Muscle of leg (tissue), 11 donors: ENCODE measurements around the gene CXXC5. TPM values are rescaled to one million over a fixed set of nuclear protein-coding genes. Genes with fewer than 3 reads are reported as not detected.
"Not testable (repeated sequence)": the region's sequence is repeated elsewhere in the genome, so short reads cannot be mapped to it uniquely, and the experiment has no call there.

ENCODE experiments used
- DNase-seq: peaks from one replicate; pipeline ENCODE4 v3.0.0; 2013
- H3K27ac ChIP-seq: one replicate; pipeline ENCODE4 v1.5.1; 2013; ENCODE audit warnings: mild to moderate bottlenecking, low read length, control low read depth
- H3K27me3 ChIP-seq: one replicate; pipeline ENCODE4 v1.6.1; 2013; ENCODE audit warnings: low read length; ENCODE audit not compliant: control insufficient read depth, insufficient read depth
- H3K36me3 ChIP-seq: one replicate; pipeline ENCODE4 v1.6.1; 2013; ENCODE audit warnings: low read length; ENCODE audit not compliant: control insufficient read depth, insufficient read depth
- H3K4me1 ChIP-seq: one replicate; pipeline ENCODE4 v1.6.1; 2013; ENCODE audit warnings: low read length; ENCODE audit not compliant: control insufficient read depth, insufficient read depth
- H3K4me3 ChIP-seq: one replicate; pipeline ENCODE4 v1.5.1; 2013; ENCODE audit warnings: low read length, control low read depth
- H3K9me3 ChIP-seq: replicated peaks from 2 replicates; pipeline ENCODE4 v1.6.1; 2013; ENCODE audit warnings: low read depth, low read length; ENCODE audit not compliant: control insufficient read depth
- WGBS: methylation state at CpG from one replicate; pipeline ENCODE4 v1.1.5; 2013; ENCODE audit warnings: missing lambda C conversion rate; ENCODE audit not compliant: insufficient coverage; 5-methylcytosine and 5-hydroxymethylcytosine counted together
- polyA plus RNA-seq, 8 donors: library from polyadenylated mRNA; unstranded; fragments of 120-200 nt; gene quantifications; one replicate each; pipeline versions ENCODE4 v1.2.1 to v1.2.3, GENCODE V29; 2013; ENCODE audit warnings: inconsistent platforms in 1 of 8, low replicate concordance in 1 of 8; ENCODE audit not compliant: insufficient read length in 8 of 8, insufficient read depth in 1 of 8
- total RNA-seq: library from RNA; stranded (reverse); fragments of 120-200 nt; gene quantifications from one replicate; pipeline ENCODE4 v1.2.4, GENCODE V29; 2013

Gene CXXC5
- total and polyA plus RNA-seq, 9 donors = 63.3 to 93.0 (median 79.9) TPM

DNA sequence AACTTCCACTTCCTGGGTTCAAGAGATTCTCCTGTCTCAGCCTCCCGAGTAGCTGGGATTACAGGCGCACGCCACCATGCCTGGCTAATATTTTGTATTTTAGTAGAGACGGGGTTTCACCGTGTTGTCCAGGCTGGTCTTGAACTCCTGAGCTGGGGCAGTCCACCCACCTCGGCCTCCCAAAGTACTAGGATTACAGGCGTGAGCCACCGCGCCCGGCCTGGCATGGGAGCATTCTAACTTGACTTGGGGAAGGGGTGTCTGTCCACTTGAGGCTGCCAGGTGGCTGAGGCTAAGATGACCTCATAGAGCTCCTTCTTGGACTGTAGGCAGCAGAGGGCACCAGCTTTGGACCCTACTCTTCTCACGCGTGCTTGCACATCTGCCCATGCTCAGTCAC lies 65.7 kb downstream of the CXXC5 start:
- Histone ChIP-seq H3K27me3 (peaks cover 16% of the 10 kb centered on the region), H3K4me1 (peaks cover 33% of the 10 kb centered on the region)
- not testable (repeated sequence) for H3K36me3 ChIP-seq, H3K4me3 ChIP-seq, H3K27ac ChIP-seq, DNase-seq, H3K9me3 ChIP-seq
- WGBS = 99% methylated on average over 8 of the region's 12 CpGs

DNA sequence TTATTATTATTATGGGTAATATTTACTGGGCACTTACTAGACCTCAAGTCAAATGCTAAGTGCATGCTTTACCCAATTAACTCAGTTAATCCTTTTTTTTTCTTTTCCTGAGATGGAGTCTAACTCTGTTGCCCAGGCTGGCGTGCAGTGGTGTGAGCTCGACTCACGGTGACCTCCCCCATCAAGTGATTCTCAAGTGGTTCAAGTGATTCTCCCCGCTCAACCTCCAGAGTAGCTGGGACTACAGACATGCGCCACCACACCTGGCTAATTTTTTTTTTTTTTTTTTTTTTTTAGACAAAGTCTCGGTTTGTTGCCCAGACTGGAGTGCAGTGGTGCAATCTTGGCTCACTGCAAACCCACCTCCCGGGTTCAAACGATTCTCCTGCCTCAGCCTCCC lies 69.1 kb downstream of the CXXC5 start:
- no peak overlapping the region for H3K4me3 ChIP-seq
- 93% methylated on average over 4 of the region's 8 CpGs for WGBS
- DNase-seq = no peak
- no peaks in the 10 kb centered on the region for H3K36me3 ChIP-seq
- H3K9me3 ChIP-seq = peaks cover 2% of the 10 kb centered on the region
- no peak overlapping the region for H3K27ac ChIP-seq
- peaks cover 3% of the 10 kb centered on the region for H3K4me1 ChIP-seq
- no peaks in the 10 kb centered on the region for H3K27me3 ChIP-seq

DNA sequence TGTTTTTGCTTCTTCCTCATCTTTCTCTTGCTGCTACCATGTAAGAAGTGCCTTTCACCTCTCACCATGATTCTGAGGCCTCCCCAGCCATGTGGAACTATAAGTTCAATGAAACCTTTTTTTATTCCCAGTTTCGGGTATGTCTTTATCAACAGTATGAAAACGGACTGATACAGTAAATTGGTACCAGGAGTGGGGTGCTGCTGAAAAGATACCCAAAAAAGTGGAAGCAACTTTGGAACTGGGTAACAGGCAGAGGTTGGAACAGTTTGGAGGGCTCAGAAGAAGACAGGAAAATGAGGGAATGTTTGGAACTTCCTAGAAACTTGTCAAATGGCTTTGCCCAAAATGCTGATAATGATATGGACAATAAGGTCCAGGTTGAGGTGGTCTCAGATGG lies 70.3 kb downstream of the CXXC5 start:
- WGBS = 100% methylated on average over 2 of the region's 2 CpGs
- H3K4me1 ChIP-seq, DNase-seq, H3K27ac ChIP-seq, H3K4me3 ChIP-seq, H3K9me3 ChIP-seq, H3K36me3 ChIP-seq, H3K27me3 ChIP-seq: not testable (repeated sequence)

DNA sequence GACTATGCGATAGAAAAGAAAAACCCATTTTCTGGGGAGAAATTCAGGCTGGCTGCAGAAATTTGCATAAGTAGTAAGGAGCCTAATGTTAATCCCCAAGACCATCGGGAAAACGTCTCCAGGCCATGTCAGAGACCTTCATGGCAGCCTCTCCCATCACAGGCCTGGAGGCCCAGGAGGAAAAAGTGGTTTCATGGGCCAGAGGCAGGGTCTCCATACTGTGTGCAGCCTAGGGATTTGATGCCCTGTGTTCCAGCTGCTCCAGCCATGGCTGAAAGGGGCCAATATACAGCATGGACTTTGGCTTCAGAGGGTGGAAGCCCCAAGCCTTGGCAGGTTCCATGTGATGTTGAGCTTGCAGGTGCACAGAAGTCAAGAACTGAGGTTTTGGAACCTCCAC lies 71.8 kb downstream of the CXXC5 start:
- H3K4me3 ChIP-seq, H3K4me1 ChIP-seq, H3K27me3 ChIP-seq, H3K27ac ChIP-seq, DNase-seq, H3K9me3 ChIP-seq, H3K36me3 ChIP-seq: not testable (repeated sequence)
- no CpG with 5 or more reads among the region's 3 CpGs for WGBS

DNA sequence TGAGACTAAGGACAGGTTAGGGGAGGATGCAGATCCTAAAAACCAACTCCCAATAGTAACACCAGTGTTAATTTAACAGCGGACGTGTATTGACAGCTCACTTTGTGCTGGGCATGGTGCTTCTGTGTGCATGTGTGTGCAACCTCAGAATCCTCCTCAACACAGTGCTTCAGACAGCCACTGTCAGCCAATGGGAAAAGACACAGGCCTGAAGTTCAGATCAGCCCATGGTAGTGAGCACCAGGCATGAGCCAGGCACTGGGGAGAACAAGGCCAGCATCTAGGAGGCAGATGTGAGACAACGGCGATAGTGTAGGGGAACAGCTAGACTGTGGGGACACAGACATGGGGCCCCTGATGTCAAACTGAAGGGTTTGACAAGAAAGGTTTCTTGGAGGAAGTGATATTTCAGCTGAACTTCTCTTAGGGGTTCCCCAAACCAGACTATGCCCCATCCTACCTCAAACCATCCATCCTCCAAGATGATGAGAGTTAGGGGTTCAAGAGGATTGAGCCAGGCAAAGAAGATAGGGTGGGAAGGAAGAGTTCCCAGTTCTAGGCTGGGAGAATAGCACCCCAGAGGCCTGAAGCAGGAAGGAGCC lies 75.9 kb downstream of the CXXC5 start:
- WGBS = 92% methylated on average over 2 of the region's 4 CpGs
- Histone ChIP-seq H3K36me3 (no peaks in the 10 kb centered on the region), H3K4me3 (no peak overlapping the region), H3K4me1 (peaks cover 13% of the 10 kb centered on the region), H3K27ac (no peak overlapping the region), H3K9me3 (no peaks in the 10 kb centered on the region), H3K27me3 (no peaks in the 10 kb centered on the region)
- DNase-seq = no peak

DNA sequence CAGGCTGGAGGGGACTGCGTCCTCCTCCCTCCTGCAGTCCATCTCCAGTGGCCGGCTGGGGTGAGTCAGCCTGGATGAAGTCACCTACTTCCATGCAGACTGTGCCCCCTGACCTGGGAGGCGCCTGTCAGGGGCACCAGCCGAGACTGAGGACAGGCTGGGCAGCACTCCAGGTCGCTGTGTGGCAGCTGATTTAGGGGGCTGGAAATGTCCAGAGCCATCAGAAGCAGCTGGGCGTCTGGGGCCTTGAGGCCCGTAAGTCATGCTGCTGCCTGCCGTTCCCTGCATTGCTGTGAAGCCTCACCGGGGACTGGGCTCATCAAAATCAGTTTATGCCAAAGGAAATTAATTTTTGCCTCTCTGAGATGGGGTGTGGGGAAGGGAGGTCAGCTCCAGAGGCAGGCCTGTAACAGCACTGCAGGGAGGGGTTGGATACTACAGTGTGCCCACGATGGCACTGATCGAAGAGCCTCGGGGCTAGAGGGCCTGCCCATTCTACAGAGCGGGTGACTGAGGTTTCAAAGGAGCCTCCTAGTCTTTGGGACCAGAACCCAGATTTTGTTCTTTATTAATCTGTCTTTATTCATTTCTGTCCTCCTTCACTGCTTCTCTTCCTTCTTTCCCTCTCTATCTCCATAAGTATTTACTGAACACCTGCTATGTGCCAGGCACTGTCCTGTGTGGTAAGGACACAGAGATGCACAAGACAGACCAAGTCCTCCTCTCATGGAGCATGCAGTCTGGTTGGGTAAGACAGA lies 77.1 kb downstream of the CXXC5 start:
- H3K4me3 ChIP-seq = no peak overlapping the region
- H3K9me3 ChIP-seq = no peaks in the 10 kb centered on the region
- peaks cover 13% of the 10 kb centered on the region for H3K4me1 ChIP-seq
- no peaks in the 10 kb centered on the region for H3K36me3 ChIP-seq
- peak overlapping the region; percentile 69 for H3K27ac ChIP-seq
- WGBS = 56% methylated on average over 11 of the region's 13 CpGs
- H3K27me3 ChIP-seq = no peaks in the 10 kb centered on the region
- peak; percentile 85 for DNase-seq

DNA sequence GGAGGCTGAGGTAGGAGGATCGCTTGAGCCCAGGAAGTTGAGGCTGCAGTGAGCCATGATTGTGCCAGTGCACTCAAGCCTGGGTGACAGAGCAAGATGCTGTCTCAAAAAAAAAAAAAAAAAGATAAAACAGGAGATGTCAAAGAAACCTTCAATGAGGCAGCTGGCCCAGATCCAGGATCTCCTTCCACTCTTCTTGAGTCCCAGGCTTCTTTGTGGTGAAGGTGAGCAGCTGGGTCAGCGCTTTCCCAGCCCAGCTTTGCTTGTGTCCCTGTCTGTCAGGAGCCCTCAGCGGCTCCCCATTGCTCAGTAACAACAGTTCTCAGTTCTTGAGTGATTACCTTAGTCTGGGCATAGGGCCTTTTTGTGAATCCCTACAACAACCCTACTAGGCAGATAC lies 78.1 kb downstream of the CXXC5 start:
- no peak overlapping the region for H3K27ac ChIP-seq
- H3K4me1 ChIP-seq = peaks cover 13% of the 10 kb centered on the region
- 71% methylated on average over 1 of the region's 3 CpGs for WGBS
- no peak for DNase-seq
- H3K9me3 ChIP-seq = no peaks in the 10 kb centered on the region
- H3K27me3 ChIP-seq = no peaks in the 10 kb centered on the region
- H3K4me3 ChIP-seq = no peak overlapping the region
- H3K36me3 ChIP-seq = no peaks in the 10 kb centered on the region

DNA sequence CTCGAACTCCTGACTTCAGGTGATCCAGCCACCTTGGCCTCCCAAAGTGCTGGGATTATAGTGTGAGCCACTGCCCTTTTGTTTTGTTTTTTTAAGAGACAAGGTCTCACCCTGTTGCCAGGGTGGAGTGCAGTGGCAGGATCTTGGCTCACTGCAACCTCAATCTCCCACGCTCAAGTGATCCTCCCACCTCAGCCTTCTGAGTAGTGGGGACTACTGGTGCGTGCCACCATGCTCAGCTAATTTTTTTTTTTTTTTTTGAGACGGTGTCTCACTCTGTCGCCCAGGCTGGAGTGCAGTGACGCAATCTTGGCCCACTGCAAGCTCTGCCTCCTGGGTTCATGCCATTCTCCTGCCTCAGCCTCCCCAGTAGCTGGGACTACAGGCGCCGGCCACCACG lies 79.5 kb downstream of the CXXC5 start:
- H3K4me3 ChIP-seq, H3K27me3 ChIP-seq, H3K36me3 ChIP-seq, H3K9me3 ChIP-seq, H3K27ac ChIP-seq, DNase-seq: not testable (repeated sequence)
- peaks cover 13% of the 10 kb centered on the region for H3K4me1 ChIP-seq
- 80% methylated on average over 1 of the region's 9 CpGs for WGBS

DNA sequence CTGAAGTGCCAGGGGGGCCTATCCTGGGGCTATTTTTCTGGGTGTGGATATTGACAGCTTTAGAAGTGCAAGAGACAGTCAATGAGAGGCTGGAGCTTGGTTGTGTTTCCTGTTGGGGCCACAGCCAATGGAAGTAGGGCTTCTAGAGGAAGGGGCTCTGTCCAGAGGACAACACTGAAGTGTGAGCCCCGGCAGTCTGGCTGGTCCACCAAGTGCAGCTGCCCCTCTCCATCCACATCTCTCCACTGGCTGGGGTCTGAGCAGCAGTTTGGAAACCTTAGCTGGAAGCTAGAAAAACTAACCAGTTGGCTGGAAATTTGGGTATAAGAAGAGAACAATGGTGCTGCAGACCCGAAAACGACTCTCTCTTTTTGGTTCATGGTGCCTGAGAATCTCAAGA lies 83.1 kb downstream of the CXXC5 start:
- H3K4me1 ChIP-seq = peaks cover 14% of the 10 kb centered on the region
- no peak for DNase-seq
- H3K9me3 ChIP-seq = no peaks in the 10 kb centered on the region
- 79% methylated on average over 2 of the region's 3 CpGs for WGBS
- H3K27ac ChIP-seq = no peak overlapping the region
- H3K36me3 ChIP-seq = no peaks in the 10 kb centered on the region
- H3K4me3 ChIP-seq = no peak overlapping the region
- no peaks in the 10 kb centered on the region for H3K27me3 ChIP-seq

DNA sequence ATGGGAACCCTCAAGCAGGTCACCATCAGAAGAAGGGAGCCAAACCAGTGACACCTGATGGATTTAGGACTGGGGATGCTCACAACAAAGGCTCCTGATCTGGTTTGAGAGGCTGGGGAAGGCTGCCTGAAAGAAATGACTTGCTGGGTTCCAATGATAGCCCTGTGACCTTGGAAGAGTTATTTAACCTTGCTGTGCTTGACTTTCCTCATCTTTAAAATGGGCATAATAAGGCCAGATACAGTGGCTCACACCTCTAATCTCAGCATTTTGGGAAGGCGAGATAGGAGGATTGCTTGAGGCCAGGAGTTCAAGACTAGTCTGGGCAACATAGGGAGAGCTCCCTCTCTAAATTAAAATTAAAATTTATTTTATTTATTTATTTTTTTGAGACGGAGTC lies 83.9 kb downstream of the CXXC5 start:
- no CpG with 5 or more reads among the region's 2 CpGs for WGBS
- Histone ChIP-seq H3K4me3 (no peak overlapping the region), H3K9me3 (no peaks in the 10 kb centered on the region), H3K27me3 (no peaks in the 10 kb centered on the region), H3K36me3 (no peaks in the 10 kb centered on the region), H3K4me1 (peaks cover 14% of the 10 kb centered on the region), H3K27ac (no peak overlapping the region)
- no peak for DNase-seq
